B cell (primary cell): ENCODE results near the gene ZNF230. TPM values are rescaled to one million over a fixed set of nuclear protein-coding genes. Genes with fewer than 3 reads are reported as not detected.

Experiments used
- ATAC-seq: fragments of 200-7000 bp; cut with Tn5 transposase; one replicate; pipeline ENCODE4 v1.10.0; 2021; ENCODE audit warnings: low read depth, mild to moderate bottlenecking, moderate number of reproducible peaks, moderate library complexity
- CTCF ChIA-PET: fragments of 350-600 bp; sonication (Branson Sonifier 250); formaldehyde crosslinking; loops from one replicate; lab custom pipeline; 2021; ENCODE audit warnings: antibody characterized with exemption, inconsistent platforms; lab: Charles Lee
- POLR2A ChIA-PET: fragments of 350-600 bp; sonication (Branson Sonifier 250); formaldehyde crosslinking; loops from one replicate; lab custom pipeline; 2021; ENCODE audit warnings: antibody characterized with exemption; lab: Charles Lee
- DNase-seq: peaks from one replicate; pipeline ENCODE4 v3.0.0; 2013
- H2AFZ ChIP-seq: 2 replicates; pipeline ENCODE4 v1.6.1; 2012; ENCODE audit warnings: mild to moderate bottlenecking, low read depth, low read length; ENCODE audit not compliant: insufficient read depth, poor library complexity, severe bottlenecking
- H3K27ac ChIP-seq, 2 donors: 1 replicate in 1 of 2; 2 replicates in 1 of 2; pipeline ENCODE4 v1.5.1; 2012 to 2013; ENCODE audit warnings: low read length in 2 of 2, mild to moderate bottlenecking in 2 of 2, moderate library complexity in 1 of 2
- H3K27me3 ChIP-seq, 4 experiments: fragments of 200-600 bp in 1 of 4; sonication (generic) in 1 of 4; replicated peaks in 1 of 4; 1 replicate in 2 of 4; 2 replicates in 2 of 4; pipeline versions ENCODE4 v1.6.1 to v1.7.0; 2013 to 2016; ENCODE audit warnings: low read length in 3 of 4, mild to moderate bottlenecking in 2 of 4, mixed read lengths in 1 of 4, moderate library complexity in 1 of 4; ENCODE audit not compliant: insufficient read depth in 4 of 4, control insufficient read depth in 3 of 4; ENCODE audit errors: control extremely low read depth in 1 of 4
- H3K36me3 ChIP-seq, 2 experiments: replicated peaks in 1 of 2; 1 replicate in 1 of 2; 2 replicates in 1 of 2; pipeline versions ENCODE4 v1.6.1 to v1.7.1; 2013; ENCODE audit warnings: low read length in 1 of 2; ENCODE audit not compliant: insufficient read depth in 2 of 2, control insufficient read depth in 1 of 2; ENCODE audit errors: control extremely low read depth in 1 of 2, extremely low read depth in 1 of 2
- H3K4me1 ChIP-seq, 2 donors: fragments of 200-600 bp in 1 of 2; sonication (generic) in 1 of 2; 1 replicate in 1 of 2; 2 replicates in 1 of 2; pipeline versions ENCODE4 v1.5.1 to v1.6.1; 2013 to 2017; ENCODE audit warnings: low read length in 2 of 2; ENCODE audit not compliant: control insufficient read depth in 2 of 2, insufficient read depth in 2 of 2
- H3K4me2 ChIP-seq: replicated peaks from 2 replicates; pipeline ENCODE3; 2012; ENCODE audit warnings: mild to moderate bottlenecking, low read depth, low read length; ENCODE audit not compliant: poor library complexity, severe bottlenecking
- H3K4me3 ChIP-seq, 5 experiments: fragments of 200-600 bp in 1 of 5; sonication (generic) in 1 of 5; 1 replicate in 3 of 5; 2 replicates in 2 of 5; pipeline versions ENCODE4 v1.5.1 to v1.7.0; 2011 to 2016; ENCODE audit warnings: low read length in 4 of 5, mild to moderate bottlenecking in 4 of 5, low read depth in 2 of 5, control low read depth in 1 of 5, moderate library complexity in 1 of 5; ENCODE audit not compliant: insufficient read depth in 1 of 5; ENCODE audit errors: control extremely low read depth in 1 of 5, extremely low read depth in 1 of 5
- H3K79me2 ChIP-seq: fragments of 200-600 bp; sonication (generic); one replicate; pipeline ENCODE4 v1.6.0; 2016; ENCODE audit warnings: low read length; ENCODE audit not compliant: control insufficient read depth, insufficient read depth
- H3K9ac ChIP-seq: fragments of 200-600 bp; sonication (generic); 2 replicates; pipeline ENCODE4 v1.6.1; 2017; ENCODE audit warnings: mild to moderate bottlenecking, low read length, moderate library complexity
- H3K9me3 ChIP-seq, 3 donors: one replicate each; pipeline versions ENCODE4 v1.6.1 to v1.7.1; 2013; ENCODE audit warnings: low read length in 2 of 3; ENCODE audit not compliant: control insufficient read depth in 2 of 3, insufficient read depth in 1 of 3; ENCODE audit errors: control extremely low read depth in 1 of 3
- H4K20me1 ChIP-seq: 2 replicates; pipeline ENCODE4 v1.6.0; 2012; ENCODE audit warnings: mild to moderate bottlenecking, low read length; ENCODE audit not compliant: insufficient read depth, control insufficient read depth, poor library complexity, severe bottlenecking
- H3K27ac Mint-ChIP-seq: one replicate; pipeline ENCODE4 v1.8.0; 2021; ENCODE audit warnings: mixed read lengths
- H3K27me3 Mint-ChIP-seq: one replicate; pipeline ENCODE4 v1.8.0; 2021; ENCODE audit warnings: mixed read lengths
- H3K4me1 Mint-ChIP-seq: one replicate; pipeline ENCODE4 v1.8.0; 2021; ENCODE audit warnings: mixed read lengths
- H3K4me3 Mint-ChIP-seq: one replicate; pipeline ENCODE4 v1.8.0; 2021; ENCODE audit warnings: mixed read lengths
- H3K9me3 Mint-ChIP-seq: one replicate; pipeline ENCODE4 v1.8.0; 2022; ENCODE audit warnings: mixed read lengths; ENCODE audit not compliant: insufficient read depth
- CTCF ChIP-seq: fragments of 200-600 bp; IDR thresholded peaks from one replicate; pipeline ENCODE4 v1.8.0; 2022; ENCODE audit warnings: antibody characterized with exemption, mild to moderate bottlenecking
- EZH2 ChIP-seq: IDR thresholded peaks from 2 replicates; pipeline ENCODE4 v1.6.1; 2012; ENCODE audit warnings: borderline replicate concordance, low read depth, mild to moderate bottlenecking, moderate library complexity, low read length; ENCODE audit not compliant: insufficient read depth, poor library complexity, severe bottlenecking
- WGBS: methylation state at CpG from one replicate; pipeline ENCODE4 v1.1.5; 2013; ENCODE audit warnings: missing lambda C conversion rate; ENCODE audit not compliant: insufficient coverage; 5-methylcytosine and 5-hydroxymethylcytosine counted together
- intact Hi-C: fragments of 100-400 bp; cut with micrococcal nuclease; formaldehyde crosslinking; loops from one replicate; pipeline ENCODE4 v1.10.0; 2022
- polyA plus RNA-seq: library from polyadenylated mRNA; depleted of rRNA; stranded (reverse); fragments of >200 nt; gene quantifications from 2 replicates; pipeline ENCODE4 v1.2.3, GENCODE V29; 2012
- total RNA-seq, 2 donors: library from RNA; stranded (reverse); fragments of 120-200 nt in 1 of 2; gene quantifications; 1 replicate in 1 of 2; 2 replicates in 1 of 2; pipeline versions ENCODE4 v1.2.3 to v1.2.4, GENCODE V29; 2013 to 2022

ZNF230 gene
- total and polyA plus RNA-seq, 2 donors (not counting 1 experiment from before 2014, with no cell fraction given): 3.7 to 16.8 TPM

GRCh38 chr19:44024900-44025216, 22.1 kb downstream of the ZNF230 start:
- peak overlapping the region; percentile 88 for H3K27ac Mint-ChIP-seq
- ChIA-PET CTCF (no interaction called here), POLR2A (no interaction called here)
- Histone ChIP-seq H3K79me2 (peaks cover 6% of the 10 kb centered on the region), H3K9ac (peak overlapping the region; percentile 95), H3K4me3 (peak overlapping the region; percentile 72 to 98 (median 84)), H3K27ac (peak overlapping the region in 1 of 2 donors; percentile 66), H3K4me1 (peaks cover 11 to 13% of the 10 kb centered on the region in 2 donors), H4K20me1 (no peaks in the 10 kb centered on the region), H3K27me3 (no peaks in the 10 kb centered on the region), H3K4me2 (peak overlapping the region; percentile 96), H3K36me3 (peaks cover 15 to 32% of the 10 kb centered on the region in 2 experiments), H2AFZ (peak overlapping the region; percentile 98), H3K9me3 (peaks cover 3 to 22% (median 9%) of the 10 kb centered on the region in 3 donors)
- H3K27me3 Mint-ChIP-seq: peaks cover 12% of the 10 kb centered on the region
- ATAC-seq: no peak
- H3K9me3 Mint-ChIP-seq: peaks cover 13% of the 10 kb centered on the region
- H3K4me1 Mint-ChIP-seq: peaks cover 19% of the 10 kb centered on the region
- peak overlapping the region; percentile 96 for H3K4me3 Mint-ChIP-seq
- no peak for DNase-seq
- WGBS: 94% methylated on average over 2 of the region's 4 CpGs
- TF ChIP-seq EZH2 (no peak), CTCF (no peak)
- intact Hi-C loops: loop anchor here (1.0 kb wide), 7 partner anchors 23 to 198 kb away; partner anchors contain the start of genes ZNF224, ZNF225, ZNF226 and ZNF230

GRCh38 chr19:44025217-44025936, 22.6 kb downstream of the ZNF230 start, which contains the start of gene ZNF222:
TSS of gene ZNF222 (plus strand) at chr19:44025379. CDS start at chr19:44025437, 58 bp downstream.
- Histone ChIP-seq H3K4me3 (peak within 1 kb of the TSS; percentile 72 to 98 (median 84)), H3K36me3 (peaks cover 20 to 36% of the 10 kb centered on the region in 2 experiments), H3K79me2 (peaks cover 6% of the 10 kb centered on the region), H3K9ac (peak within 1 kb of the TSS; percentile 95), H4K20me1 (no peaks in the 10 kb centered on the region), H3K9me3 (peaks cover 3 to 26% (median 13%) of the 10 kb centered on the region in 3 donors), H3K4me1 (peaks cover 11 to 13% of the 10 kb centered on the region in 2 donors), H3K4me2 (peak within 1 kb of the TSS; percentile 96), H3K27ac (peak within 1 kb of the TSS; percentile 38 to 66), H3K27me3 (no peaks in the 10 kb centered on the region), H2AFZ (peak within 1 kb of the TSS; percentile 98)
- Mint-ChIP-seq H3K27ac (peak within 1 kb of the TSS; percentile 88), H3K4me1 (peaks cover 19% of the 10 kb centered on the region), H3K4me3 (peak within 1 kb of the TSS; percentile 96), H3K9me3 (peaks cover 10% of the 10 kb centered on the region), H3K27me3 (peaks cover 8% of the 10 kb centered on the region)
- DNase-seq (peak; percentile 83), ATAC-seq (peak; percentile 97)
- no peak for TF ChIP-seq EZH2
- TF ChIP-seq CTCF: no peak
- 9% methylated on average over 22 of the region's 37 CpGs for WGBS
- ChIA-PET CTCF (interaction anchor here (1.0 kb wide), 1 partner anchor 25 kb away, joined by 3 read pairs; no protein-coding TSS in a partner anchor), POLR2A (interaction anchor here (0.8 kb wide), 1 partner anchor 22 kb away, joined by 3 read pairs; the partner anchor contains the start of gene ZNF230)
- intact Hi-C loops: loop anchor here (1.0 kb wide), 7 partner anchors 23 to 198 kb away; partner anchors contain the start of genes ZNF224, ZNF225, ZNF226 and ZNF230
